Measurements from ENCODE around the gene ARRDC3. TPM values are rescaled to one million over a fixed set of nuclear protein-coding genes. Genes with fewer than 3 reads are reported as not detected.

The ARRDC3 gene
- total and polyA plus RNA-seq, 2 of the 8 experiments (the other 6 are each of a cell fraction or from before 2014, with no cell fraction given) = 2.9 to 5.7 TPM

DNA sequence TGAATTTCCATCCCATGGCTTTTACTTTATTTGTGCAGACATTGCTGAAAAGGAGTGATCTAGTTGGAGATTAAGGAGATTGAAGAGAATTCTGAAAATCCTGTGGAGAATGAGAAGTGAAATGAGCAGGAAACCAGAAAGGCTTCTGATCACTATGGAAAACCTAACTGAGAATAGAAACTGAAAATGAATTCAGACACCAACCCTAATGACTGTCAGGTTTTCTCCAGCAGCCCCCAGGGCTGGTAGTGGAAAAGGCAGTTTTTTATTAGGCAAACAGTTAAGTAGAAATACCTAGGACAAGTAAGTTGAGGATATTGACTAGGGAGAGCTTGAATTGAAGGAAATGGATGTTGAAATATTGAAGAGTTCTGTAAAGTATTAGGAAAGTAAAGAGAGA is 14.7 kb upstream of the ARRDC3 start (continued):
- TF ChIP-seq, protein P1, sequence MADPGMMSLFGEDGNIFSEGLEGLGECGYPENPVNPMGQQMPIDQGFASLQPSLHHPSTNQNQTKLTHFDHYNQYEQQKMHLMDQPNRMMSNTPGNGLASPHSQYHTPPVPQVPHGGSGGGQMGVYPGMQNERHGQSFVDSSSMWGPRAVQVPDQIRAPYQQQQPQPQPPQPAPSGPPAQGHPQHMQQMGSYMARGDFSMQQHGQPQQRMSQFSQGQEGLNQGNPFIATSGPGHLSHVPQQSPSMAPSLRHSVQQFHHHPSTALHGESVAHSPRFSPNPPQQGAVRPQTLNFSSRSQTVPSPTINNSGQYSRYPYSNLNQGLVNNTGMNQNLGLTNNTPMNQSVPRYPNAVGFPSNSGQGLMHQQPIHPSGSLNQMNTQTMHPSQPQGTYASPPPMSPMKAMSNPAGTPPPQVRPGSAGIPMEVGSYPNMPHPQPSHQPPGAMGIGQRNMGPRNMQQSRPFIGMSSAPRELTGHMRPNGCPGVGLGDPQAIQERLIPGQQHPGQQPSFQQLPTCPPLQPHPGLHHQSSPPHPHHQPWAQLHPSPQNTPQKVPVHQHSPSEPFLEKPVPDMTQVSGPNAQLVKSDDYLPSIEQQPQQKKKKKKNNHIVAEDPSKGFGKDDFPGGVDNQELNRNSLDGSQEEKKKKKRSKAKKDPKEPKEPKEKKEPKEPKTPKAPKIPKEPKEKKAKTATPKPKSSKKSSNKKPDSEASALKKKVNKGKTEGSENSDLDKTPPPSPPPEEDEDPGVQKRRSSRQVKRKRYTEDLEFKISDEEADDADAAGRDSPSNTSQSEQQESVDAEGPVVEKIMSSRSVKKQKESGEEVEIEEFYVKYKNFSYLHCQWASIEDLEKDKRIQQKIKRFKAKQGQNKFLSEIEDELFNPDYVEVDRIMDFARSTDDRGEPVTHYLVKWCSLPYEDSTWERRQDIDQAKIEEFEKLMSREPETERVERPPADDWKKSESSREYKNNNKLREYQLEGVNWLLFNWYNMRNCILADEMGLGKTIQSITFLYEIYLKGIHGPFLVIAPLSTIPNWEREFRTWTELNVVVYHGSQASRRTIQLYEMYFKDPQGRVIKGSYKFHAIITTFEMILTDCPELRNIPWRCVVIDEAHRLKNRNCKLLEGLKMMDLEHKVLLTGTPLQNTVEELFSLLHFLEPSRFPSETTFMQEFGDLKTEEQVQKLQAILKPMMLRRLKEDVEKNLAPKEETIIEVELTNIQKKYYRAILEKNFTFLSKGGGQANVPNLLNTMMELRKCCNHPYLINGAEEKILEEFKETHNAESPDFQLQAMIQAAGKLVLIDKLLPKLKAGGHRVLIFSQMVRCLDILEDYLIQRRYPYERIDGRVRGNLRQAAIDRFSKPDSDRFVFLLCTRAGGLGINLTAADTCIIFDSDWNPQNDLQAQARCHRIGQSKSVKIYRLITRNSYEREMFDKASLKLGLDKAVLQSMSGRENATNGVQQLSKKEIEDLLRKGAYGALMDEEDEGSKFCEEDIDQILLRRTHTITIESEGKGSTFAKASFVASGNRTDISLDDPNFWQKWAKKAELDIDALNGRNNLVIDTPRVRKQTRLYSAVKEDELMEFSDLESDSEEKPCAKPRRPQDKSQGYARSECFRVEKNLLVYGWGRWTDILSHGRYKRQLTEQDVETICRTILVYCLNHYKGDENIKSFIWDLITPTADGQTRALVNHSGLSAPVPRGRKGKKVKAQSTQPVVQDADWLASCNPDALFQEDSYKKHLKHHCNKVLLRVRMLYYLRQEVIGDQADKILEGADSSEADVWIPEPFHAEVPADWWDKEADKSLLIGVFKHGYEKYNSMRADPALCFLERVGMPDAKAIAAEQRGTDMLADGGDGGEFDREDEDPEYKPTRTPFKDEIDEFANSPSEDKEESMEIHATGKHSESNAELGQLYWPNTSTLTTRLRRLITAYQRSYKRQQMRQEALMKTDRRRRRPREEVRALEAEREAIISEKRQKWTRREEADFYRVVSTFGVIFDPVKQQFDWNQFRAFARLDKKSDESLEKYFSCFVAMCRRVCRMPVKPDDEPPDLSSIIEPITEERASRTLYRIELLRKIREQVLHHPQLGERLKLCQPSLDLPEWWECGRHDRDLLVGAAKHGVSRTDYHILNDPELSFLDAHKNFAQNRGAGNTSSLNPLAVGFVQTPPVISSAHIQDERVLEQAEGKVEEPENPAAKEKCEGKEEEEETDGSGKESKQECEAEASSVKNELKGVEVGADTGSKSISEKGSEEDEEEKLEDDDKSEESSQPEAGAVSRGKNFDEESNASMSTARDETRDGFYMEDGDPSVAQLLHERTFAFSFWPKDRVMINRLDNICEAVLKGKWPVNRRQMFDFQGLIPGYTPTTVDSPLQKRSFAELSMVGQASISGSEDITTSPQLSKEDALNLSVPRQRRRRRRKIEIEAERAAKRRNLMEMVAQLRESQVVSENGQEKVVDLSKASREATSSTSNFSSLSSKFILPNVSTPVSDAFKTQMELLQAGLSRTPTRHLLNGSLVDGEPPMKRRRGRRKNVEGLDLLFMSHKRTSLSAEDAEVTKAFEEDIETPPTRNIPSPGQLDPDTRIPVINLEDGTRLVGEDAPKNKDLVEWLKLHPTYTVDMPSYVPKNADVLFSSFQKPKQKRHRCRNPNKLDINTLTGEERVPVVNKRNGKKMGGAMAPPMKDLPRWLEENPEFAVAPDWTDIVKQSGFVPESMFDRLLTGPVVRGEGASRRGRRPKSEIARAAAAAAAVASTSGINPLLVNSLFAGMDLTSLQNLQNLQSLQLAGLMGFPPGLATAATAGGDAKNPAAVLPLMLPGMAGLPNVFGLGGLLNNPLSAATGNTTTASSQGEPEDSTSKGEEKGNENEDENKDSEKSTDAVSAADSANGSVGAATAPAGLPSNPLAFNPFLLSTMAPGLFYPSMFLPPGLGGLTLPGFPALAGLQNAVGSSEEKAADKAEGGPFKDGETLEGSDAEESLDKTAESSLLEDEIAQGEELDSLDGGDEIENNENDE (IDR thresholded peaks at IDR 0.05; ENCODE audit: insufficient replicate concordance, low read length) = no peak
- TF ChIP-seq KDM4A (IDR thresholded peaks at IDR 0.05; ENCODE audit: low read depth, low read length, severe bottlenecking) = no peak
- TF ChIP-seq TCF12 (IDR thresholded peaks at IDR 0.05; ENCODE audit: low read depth, low read length) = no peak
- TF ChIP-seq CBX5 (IDR thresholded peaks at IDR 0.05; ENCODE audit: low read depth, low read length) = no peak
- no peak for TF ChIP-seq TBP (IDR thresholded peaks at IDR 0.05; ENCODE audit: low read depth, low read length)
- TF ChIP-seq, protein P2, sequence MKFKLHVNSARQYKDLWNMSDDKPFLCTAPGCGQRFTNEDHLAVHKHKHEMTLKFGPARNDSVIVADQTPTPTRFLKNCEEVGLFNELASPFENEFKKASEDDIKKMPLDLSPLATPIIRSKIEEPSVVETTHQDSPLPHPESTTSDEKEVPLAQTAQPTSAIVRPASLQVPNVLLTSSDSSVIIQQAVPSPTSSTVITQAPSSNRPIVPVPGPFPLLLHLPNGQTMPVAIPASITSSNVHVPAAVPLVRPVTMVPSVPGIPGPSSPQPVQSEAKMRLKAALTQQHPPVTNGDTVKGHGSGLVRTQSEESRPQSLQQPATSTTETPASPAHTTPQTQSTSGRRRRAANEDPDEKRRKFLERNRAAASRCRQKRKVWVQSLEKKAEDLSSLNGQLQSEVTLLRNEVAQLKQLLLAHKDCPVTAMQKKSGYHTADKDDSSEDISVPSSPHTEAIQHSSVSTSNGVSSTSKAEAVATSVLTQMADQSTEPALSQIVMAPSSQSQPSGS (IDR thresholded peaks at IDR 0.05; ENCODE audit: low read length) = no peak
- no peak for TF ChIP-seq BCL11A (IDR thresholded peaks at IDR 0.05; ENCODE audit: low read depth in 2 of 2, low read length in 2 of 2)
- TF ChIP-seq MAFK (IDR thresholded peaks at IDR 0.05; ENCODE audit: low read depth, low read length) = no peak
- TF ChIP-seq KDM5A (IDR thresholded peaks at IDR 0.05; ENCODE audit: low read length) = no peak
- TF ChIP-seq JUND (IDR thresholded peaks at IDR 0.05; ENCODE audit: low read length) = no peak
